SK-N-SH (cell line): Measurements from ENCODE around the gene METTL4. TPM values are rescaled to one million over a fixed set of nuclear protein-coding genes. Genes with fewer than 3 reads are reported as not detected.
"Not testable (repeated sequence)": the region's sequence is repeated elsewhere in the genome, so short reads cannot be mapped to it uniquely, and the experiment has no call there.

ENCODE experiments used
- CTCF ChIA-PET: fragments of 300-600, 350-600 bp; formaldehyde crosslinking; extraction: SDS; loops from one replicate; lab custom pipeline; 2021; lab: Yijun Ruan, JAX
- POLR2A ChIA-PET: fragments of 350-600 bp; sonication (Branson Sonifier 250); formaldehyde crosslinking; extraction: SDS; loops from one replicate; lab custom pipeline; 2020; ENCODE audit warnings: antibody characterized with exemption, inconsistent platforms; lab: Yijun Ruan, JAX
- DNase-seq: peaks from one replicate; pipeline ENCODE4 v3.0.0; 2012
- H2AFZ ChIP-seq: fragments of 200-600 bp; sonication (generic); 2 replicates; pipeline ENCODE4 v1.8.1; 2016; ENCODE audit warnings: antibody characterized with exemption, mild to moderate bottlenecking, low read depth
- H3F3A ChIP-seq: fragments of 200-600 bp; sonication (generic); replicated peaks from 2 replicates; pipeline ENCODE3; 2016; ENCODE audit warnings: antibody characterized with exemption, mild to moderate bottlenecking; ENCODE audit not compliant: insufficient read depth
- H3K27ac ChIP-seq, 2 experiments: fragments of 200-500 bp in 1 of 2; fragments of 200-600 bp in 1 of 2; sonication (Bioruptor generic) in 1 of 2; sonication (generic), shearing (Covaris generic) in 1 of 2; 2 replicates each; pipeline versions ENCODE4 v1.5.1 to v1.6.1; 2014 to 2016; ENCODE audit warnings: low read depth in 2 of 2, inconsistent platforms in 1 of 2, low read length in 1 of 2, mild to moderate bottlenecking in 1 of 2, mixed read lengths in 1 of 2
- H3K27me3 ChIP-seq: fragments of 200-600 bp; sonication (generic), shearing (Covaris generic); 2 replicates; pipeline ENCODE4 v1.6.1; 2016; ENCODE audit warnings: mixed run types; ENCODE audit not compliant: insufficient read depth
- H3K36me3 ChIP-seq, 2 experiments: fragments of 200-500 bp in 1 of 2; fragments of 200-600 bp in 1 of 2; sonication (Bioruptor generic) in 1 of 2; sonication (generic) in 1 of 2; replicated peaks in 1 of 2; 2 replicates each; pipeline versions ENCODE3 to v1.5.1; 2014 to 2016; ENCODE audit warnings: low read length in 1 of 2, mild to moderate bottlenecking in 1 of 2; ENCODE audit not compliant: insufficient read depth in 2 of 2, control insufficient read depth in 1 of 2
- H3K4me1 ChIP-seq, 2 experiments: fragments of 200-500 bp in 1 of 2; fragments of 200-600 bp in 1 of 2; sonication (Bioruptor generic) in 1 of 2; sonication (generic), shearing (Covaris generic) in 1 of 2; 2 replicates each; pipeline versions ENCODE4 v1.5.1 to v1.6.1; 2014 to 2016; ENCODE audit warnings: low read depth in 1 of 2, low read length in 1 of 2, mixed run types in 1 of 2; ENCODE audit not compliant: insufficient read depth in 2 of 2, control insufficient read depth in 1 of 2
- H3K4me2 ChIP-seq: fragments of 200-600 bp; sonication (generic), shearing (Covaris generic); 2 replicates; pipeline ENCODE4 v1.6.1; 2017; ENCODE audit warnings: mixed run types
- H3K4me3 ChIP-seq, 2 experiments: fragments of 200-500 bp in 1 of 2; fragments of 200-600 bp in 1 of 2; sonication (Bioruptor generic) in 1 of 2; sonication (generic), shearing (Covaris generic) in 1 of 2; 2 replicates each; pipeline versions ENCODE4 v1.5.1 to v1.8.1; 2014 to 2016; ENCODE audit warnings: low read depth in 2 of 2, inconsistent platforms in 1 of 2, low read length in 1 of 2, mild to moderate bottlenecking in 1 of 2, mixed read lengths in 1 of 2, moderate library complexity in 1 of 2
- H3K79me2 ChIP-seq: fragments of 200-600 bp; sonication (generic); 2 replicates; pipeline ENCODE4 v1.8.1; 2017; ENCODE audit warnings: mild to moderate bottlenecking; ENCODE audit not compliant: insufficient read depth
- H3K9ac ChIP-seq: fragments of 200-600 bp; sonication (generic); 2 replicates; pipeline ENCODE4 v1.6.1; 2017; ENCODE audit warnings: mixed run types
- H3K9me2 ChIP-seq: fragments of 200-600 bp; sonication (generic); 2 replicates; pipeline ENCODE4 v1.6.1; 2017; ENCODE audit warnings: mixed run types
- H3K9me3 ChIP-seq: fragments of 200-600 bp; sonication (generic); 2 replicates; pipeline ENCODE4 v1.6.1; 2017; ENCODE audit warnings: mixed run types, mild to moderate bottlenecking, moderate library complexity
- H4K20me1 ChIP-seq: fragments of 200-600 bp; sonication (generic); 2 replicates; pipeline ENCODE4 v1.6.1; 2017; ENCODE audit warnings: mild to moderate bottlenecking, mixed run types; ENCODE audit not compliant: insufficient read depth
- EP300 ChIP-seq, 2 experiments: IDR thresholded peaks; 2 replicates each; pipeline versions ENCODE4 v1.4.0 to v1.6.1; 2012; ENCODE audit warnings: borderline replicate concordance in 1 of 2, low read depth in 1 of 2, low read length in 1 of 2
- EZH2phosphoT487 ChIP-seq: fragments of 200-600 bp; sonication (generic); IDR thresholded peaks from 2 replicates; pipeline ENCODE4 v1.6.1; 2017; ENCODE audit warnings: low read depth, mixed run types, mild to moderate bottlenecking, antibody characterized with exemption, moderate library complexity, borderline replicate concordance
- FOXJ3 ChIP-seq: sonication (generic); formaldehyde crosslinking; IDR thresholded peaks from 2 replicates; pipeline ENCODE4 v1.5.1; 2020; ENCODE audit warnings: mild to moderate bottlenecking, missing genetic modification reagents
- JUND ChIP-seq: IDR thresholded peaks from 2 replicates; pipeline ENCODE4 v1.4.0; 2012
- MEF2A ChIP-seq: IDR thresholded peaks from 2 replicates; pipeline ENCODE4 v1.4.0; 2012; ENCODE audit warnings: low read depth, borderline replicate concordance
- NFIC ChIP-seq: IDR thresholded peaks from 2 replicates; pipeline ENCODE4 v1.4.0; 2012; ENCODE audit warnings: borderline replicate concordance
- RAD21 ChIP-seq: IDR thresholded peaks from 2 replicates; pipeline ENCODE4 v1.6.1; 2012; ENCODE audit warnings: mild to moderate bottlenecking, low read length
- SMC3 ChIP-seq: IDR thresholded peaks from 2 replicates; pipeline ENCODE4 v1.6.1; 2012; ENCODE audit warnings: low read depth, low read length, improper control_type of control experiment
- WGBS: methylation state at CpG from one replicate; pipeline ENCODE4 v1.1.6; 2017; ENCODE audit warnings: low lambda C conversion rate; 5-methylcytosine and 5-hydroxymethylcytosine counted together
- polyA plus RNA-seq, 3 experiments: library from polyadenylated mRNA; depleted of rRNA; stranded (reverse); fragments of >200 nt; gene quantifications; 2 replicates each; pipeline ENCODE4 v1.2.3, GENCODE V29; 2012
- TF ChIP-seq, protein P1 (sequence below): fragments of 200-600 bp; sonication (generic); IDR thresholded peaks from 2 replicates; pipeline ENCODE4 v1.6.1; 2017; ENCODE audit warnings: antibody characterized with exemption, mild to moderate bottlenecking, moderate library complexity
- TF ChIP-seq, protein P2 (sequence below): IDR thresholded peaks from 2 replicates; pipeline ENCODE4; 2012
- TF ChIP-seq, protein P3 (sequence below): fragments of 150-350 bp; IDR thresholded peaks from 2 replicates; pipeline ENCODE4 v1.6.1; 2017; ENCODE audit warnings: antibody characterized with exemption, low read length, low read depth, borderline replicate concordance

METTL4 gene
- polyA plus RNA-seq, 1 of the 3 experiments (the other 2 are of a cell fraction): 2.9 TPM

DNA sequence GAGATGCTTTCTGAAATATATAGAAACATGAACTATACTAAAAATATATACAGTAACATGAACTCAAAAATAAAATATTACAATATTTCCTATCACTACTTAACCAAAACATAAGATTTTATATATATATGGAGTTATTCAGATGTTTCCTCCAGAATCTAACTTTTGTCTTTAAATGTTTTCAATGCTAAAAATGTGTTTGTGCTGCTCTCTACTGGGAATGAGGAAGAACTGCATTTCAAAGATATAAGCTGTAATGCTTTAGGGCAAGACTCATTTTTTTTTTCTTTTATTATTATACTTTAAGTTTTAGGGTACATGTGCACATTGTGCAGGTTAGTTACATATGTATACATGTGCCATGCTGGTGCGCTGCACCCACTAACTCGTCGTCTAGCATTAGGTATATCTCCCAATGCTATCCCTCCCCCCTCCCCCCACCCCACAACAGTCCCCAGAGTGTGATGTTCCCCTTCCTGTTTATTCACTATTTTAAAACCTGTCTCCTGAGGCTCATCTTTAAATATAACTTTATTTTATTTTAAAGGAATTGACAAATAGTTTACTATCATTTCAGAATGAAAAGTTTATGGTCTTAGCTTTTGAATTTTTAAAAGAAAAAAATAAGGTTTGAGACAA is 29.3 kb downstream of the METTL4 start:
- Histone ChIP-seq H3K27ac (0 out of 4 replicates have a peak overlapping the region, but pooled peaks of 1 of the 2 experiments have one; percentile 11), H3K36me3 (peaks cover 0 to 16% of the 10 kb centered on the region in 2 experiments), H3K4me1 (peaks cover 0 to 22% of the 10 kb centered on the region in 2 experiments; a peak in 2 of 4 replicates)
- CTCF ChIA-PET: interaction anchor here (0.5 to 2.3 kb wide), 32 partner anchors 9 to 1662 kb away, joined by 3 to 17 read pairs (median 4); partner anchors contain the start of gene SMCHD1
- not testable (repeated sequence) for H3K9me3 ChIP-seq, H3K4me2 ChIP-seq
- 25% methylated on average over 3 of the region's 3 CpGs for WGBS
- TF ChIP-seq SMC3 (peak; percentile 53), RAD21 (peak; percentile 78)
- TF ChIP-seq, protein P1, sequence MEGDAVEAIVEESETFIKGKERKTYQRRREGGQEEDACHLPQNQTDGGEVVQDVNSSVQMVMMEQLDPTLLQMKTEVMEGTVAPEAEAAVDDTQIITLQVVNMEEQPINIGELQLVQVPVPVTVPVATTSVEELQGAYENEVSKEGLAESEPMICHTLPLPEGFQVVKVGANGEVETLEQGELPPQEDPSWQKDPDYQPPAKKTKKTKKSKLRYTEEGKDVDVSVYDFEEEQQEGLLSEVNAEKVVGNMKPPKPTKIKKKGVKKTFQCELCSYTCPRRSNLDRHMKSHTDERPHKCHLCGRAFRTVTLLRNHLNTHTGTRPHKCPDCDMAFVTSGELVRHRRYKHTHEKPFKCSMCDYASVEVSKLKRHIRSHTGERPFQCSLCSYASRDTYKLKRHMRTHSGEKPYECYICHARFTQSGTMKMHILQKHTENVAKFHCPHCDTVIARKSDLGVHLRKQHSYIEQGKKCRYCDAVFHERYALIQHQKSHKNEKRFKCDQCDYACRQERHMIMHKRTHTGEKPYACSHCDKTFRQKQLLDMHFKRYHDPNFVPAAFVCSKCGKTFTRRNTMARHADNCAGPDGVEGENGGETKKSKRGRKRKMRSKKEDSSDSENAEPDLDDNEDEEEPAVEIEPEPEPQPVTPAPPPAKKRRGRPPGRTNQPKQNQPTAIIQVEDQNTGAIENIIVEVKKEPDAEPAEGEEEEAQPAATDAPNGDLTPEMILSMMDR: peak; percentile 89
- TF ChIP-seq, all 33 proteins: peak for 3; not testable (repeated sequence) for 30
- DNase-seq: peak; percentile 20
- POLR2A ChIA-PET, H3K9ac ChIP-seq, H3F3A ChIP-seq, H3K4me3 ChIP-seq, H3K9me2 ChIP-seq, H2AFZ ChIP-seq, H4K20me1 ChIP-seq, H3K79me2 ChIP-seq, H3K27me3 ChIP-seq: not testable (repeated sequence)

DNA sequence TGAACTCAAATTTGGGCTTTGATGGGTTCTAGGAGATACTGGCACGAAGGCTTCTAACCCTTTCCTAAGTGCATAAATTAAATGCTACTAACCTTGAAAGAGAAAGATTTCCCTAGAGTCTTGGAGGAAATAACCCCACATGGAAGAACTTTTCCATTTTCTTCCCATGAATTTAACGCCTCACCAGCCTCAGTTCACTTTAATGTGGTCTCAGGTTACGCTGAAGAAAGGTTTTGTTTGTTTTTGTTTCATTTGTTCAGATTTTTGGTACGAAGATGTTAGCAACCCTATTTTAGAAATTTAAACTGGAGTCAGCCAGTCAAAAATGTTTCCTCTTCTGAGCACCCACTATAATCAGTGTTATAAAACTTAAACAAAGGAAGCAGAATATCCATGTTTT is 30.7 kb downstream of the METTL4 start:
- no peak overlapping the region for H3K4me2 ChIP-seq
- DNase-seq: no peak
- POLR2A ChIA-PET: no interaction called here
- no peaks in the 10 kb centered on the region for H3K9me2 ChIP-seq
- H2AFZ ChIP-seq: no peak overlapping the region
- no peak overlapping the region for H3K9ac ChIP-seq
- H3K4me3 ChIP-seq: no peak overlapping the region
- H3F3A ChIP-seq: no peaks in the 10 kb centered on the region
- H3K36me3 ChIP-seq: peaks cover 0 to 9% of the 10 kb centered on the region in 2 experiments
- H3K4me1 ChIP-seq: peaks cover 0 to 22% of the 10 kb centered on the region in 2 experiments; a peak in 2 of 4 replicates
- H3K27me3 ChIP-seq: no peaks in the 10 kb centered on the region
- TF ChIP-seq EP300 (IDR thresholded peaks at IDR 0.05; ENCODE audit: borderline replicate concordance in 1 of 2, low read depth in 1 of 2, low read length in 1 of 2) (no peak), RAD21 (no peak), MEF2A (no peak), JUND (no peak), NFIC (no peak), EZH2phosphoT487 (no peak), FOXJ3 (CRISPR knock-in tag) (no peak)
- TF ChIP-seq, protein P2, sequence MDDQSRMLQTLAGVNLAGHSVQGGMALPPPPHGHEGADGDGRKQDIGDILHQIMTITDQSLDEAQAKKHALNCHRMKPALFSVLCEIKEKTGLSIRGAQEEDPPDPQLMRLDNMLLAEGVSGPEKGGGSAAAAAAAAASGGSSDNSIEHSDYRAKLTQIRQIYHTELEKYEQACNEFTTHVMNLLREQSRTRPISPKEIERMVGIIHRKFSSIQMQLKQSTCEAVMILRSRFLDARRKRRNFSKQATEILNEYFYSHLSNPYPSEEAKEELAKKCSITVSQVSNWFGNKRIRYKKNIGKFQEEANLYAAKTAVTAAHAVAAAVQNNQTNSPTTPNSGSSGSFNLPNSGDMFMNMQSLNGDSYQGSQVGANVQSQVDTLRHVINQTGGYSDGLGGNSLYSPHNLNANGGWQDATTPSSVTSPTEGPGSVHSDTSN: no peak
- TF ChIP-seq, protein P1: no peak
- TF ChIP-seq, protein P3, sequence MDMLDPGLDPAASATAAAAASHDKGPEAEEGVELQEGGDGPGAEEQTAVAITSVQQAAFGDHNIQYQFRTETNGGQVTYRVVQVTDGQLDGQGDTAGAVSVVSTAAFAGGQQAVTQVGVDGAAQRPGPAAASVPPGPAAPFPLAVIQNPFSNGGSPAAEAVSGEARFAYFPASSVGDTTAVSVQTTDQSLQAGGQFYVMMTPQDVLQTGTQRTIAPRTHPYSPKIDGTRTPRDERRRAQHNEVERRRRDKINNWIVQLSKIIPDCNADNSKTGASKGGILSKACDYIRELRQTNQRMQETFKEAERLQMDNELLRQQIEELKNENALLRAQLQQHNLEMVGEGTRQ: no peak
- TF ChIP-seq, all 33 proteins: peak for 0
- WGBS: 94% methylated on average over 4 of the region's 4 CpGs
- CTCF ChIA-PET: interaction anchor here (0.7 to 1.6 kb wide), 4 partner anchors 14 to 204 kb away, joined by 3 to 5 read pairs (median 4); no protein-coding TSS in a partner anchor
- Histone ChIP-seq H4K20me1 (no peaks in the 10 kb centered on the region), H3K79me2 (no peaks in the 10 kb centered on the region), H3K27ac (no peak overlapping the region), H3K9me3 (no peaks in the 10 kb centered on the region)
